Bronchial epithelial cell (primary cell): Measurements from ENCODE around the gene SLAMF6. TPM values are rescaled to one million over a fixed set of nuclear protein-coding genes. Genes with fewer than 3 reads are reported as not detected.

Source experiments
- DNase-seq: peaks from one replicate; pipeline ENCODE4 v3.0.0-alpha.2; 2010; ENCODE audit warnings: low read depth
- FAIRE-seq: peaks from 2 replicates; lab custom pipeline; 2011; peaks lifted over from hg19 to GRCh38; lab: Jason Lieb, UNC
- H3K27me3 ChIP-seq: 2 replicates; pipeline ENCODE4 v1.5.1; 2011; ENCODE audit warnings: low read length; ENCODE audit not compliant: control insufficient read depth, insufficient read depth
- H3K36me3 ChIP-seq: 2 replicates; pipeline ENCODE4 v1.5.1; 2011; ENCODE audit warnings: low read length; ENCODE audit not compliant: control insufficient read depth, insufficient read depth
- H3K4me3 ChIP-seq: 2 replicates; pipeline ENCODE4 v1.5.1; 2011; ENCODE audit warnings: mild to moderate bottlenecking, low read depth, low read length, control low read depth
- total RNA-seq: library from RNA; depleted of rRNA; stranded (reverse); fragments of >200 nt; gene quantifications from 2 replicates; pipeline ENCODE4 v1.2.1, GENCODE V29; 2014
- TF ChIP-seq, protein P1 (sequence below): IDR thresholded peaks from 2 replicates; pipeline ENCODE4 v1.5.1; 2011; ENCODE audit warnings: mild to moderate bottlenecking, moderate library complexity, low read length, control low read depth, inconsistent platforms; ENCODE audit not compliant: insufficient read depth, severe bottlenecking

SLAMF6 gene
- total RNA-seq, result not detected in 2 replicates

- no peak within 1 kb of the TSS for H3K4me3 ChIP-seq
- FAIRE-seq, result no peak
- TF ChIP-seq, protein P1, sequence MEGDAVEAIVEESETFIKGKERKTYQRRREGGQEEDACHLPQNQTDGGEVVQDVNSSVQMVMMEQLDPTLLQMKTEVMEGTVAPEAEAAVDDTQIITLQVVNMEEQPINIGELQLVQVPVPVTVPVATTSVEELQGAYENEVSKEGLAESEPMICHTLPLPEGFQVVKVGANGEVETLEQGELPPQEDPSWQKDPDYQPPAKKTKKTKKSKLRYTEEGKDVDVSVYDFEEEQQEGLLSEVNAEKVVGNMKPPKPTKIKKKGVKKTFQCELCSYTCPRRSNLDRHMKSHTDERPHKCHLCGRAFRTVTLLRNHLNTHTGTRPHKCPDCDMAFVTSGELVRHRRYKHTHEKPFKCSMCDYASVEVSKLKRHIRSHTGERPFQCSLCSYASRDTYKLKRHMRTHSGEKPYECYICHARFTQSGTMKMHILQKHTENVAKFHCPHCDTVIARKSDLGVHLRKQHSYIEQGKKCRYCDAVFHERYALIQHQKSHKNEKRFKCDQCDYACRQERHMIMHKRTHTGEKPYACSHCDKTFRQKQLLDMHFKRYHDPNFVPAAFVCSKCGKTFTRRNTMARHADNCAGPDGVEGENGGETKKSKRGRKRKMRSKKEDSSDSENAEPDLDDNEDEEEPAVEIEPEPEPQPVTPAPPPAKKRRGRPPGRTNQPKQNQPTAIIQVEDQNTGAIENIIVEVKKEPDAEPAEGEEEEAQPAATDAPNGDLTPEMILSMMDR, result no peak
- H3K36me3 ChIP-seq, result no peaks in the 10 kb centered on the region
- no peak for DNase-seq
- no peaks in the 10 kb centered on the region for H3K27me3 ChIP-seq
These were observed at the start of gene SLAMF6 for GRCh38 chr1:160522622-160523345. Gene SLAMF6, minus strand, starts transcription at chr1:160523255. Its CDS starts 63 bp downstream, at chr1:160523192.

DNA sequence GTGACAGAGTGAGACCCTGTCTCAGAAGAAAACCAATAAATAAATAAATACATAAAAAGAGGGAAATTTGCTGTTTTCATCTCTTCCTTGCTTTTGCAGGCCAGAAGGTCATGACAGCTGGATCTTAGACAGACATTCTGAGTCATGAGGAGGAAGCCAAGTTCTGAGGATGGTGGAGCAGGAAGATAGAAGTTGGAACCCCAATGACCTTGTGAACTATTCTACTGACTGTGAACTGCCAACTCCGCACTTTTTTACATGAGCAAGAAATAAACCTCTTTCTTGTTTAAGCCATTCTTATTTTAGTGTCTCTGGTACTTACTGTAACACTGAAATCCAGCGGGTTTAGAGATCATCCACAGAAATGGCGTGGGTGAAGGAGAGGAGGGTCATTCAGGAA is 47.8 kb upstream of the SLAMF6 start:
- Histone ChIP-seq H3K27me3 (no peaks in the 10 kb centered on the region), H3K4me3 (no peak overlapping the region), H3K36me3 (no peaks in the 10 kb centered on the region)
- TF ChIP-seq, protein P1, result no peak
- DNase-seq (no peak), FAIRE-seq (no peak)

DNA sequence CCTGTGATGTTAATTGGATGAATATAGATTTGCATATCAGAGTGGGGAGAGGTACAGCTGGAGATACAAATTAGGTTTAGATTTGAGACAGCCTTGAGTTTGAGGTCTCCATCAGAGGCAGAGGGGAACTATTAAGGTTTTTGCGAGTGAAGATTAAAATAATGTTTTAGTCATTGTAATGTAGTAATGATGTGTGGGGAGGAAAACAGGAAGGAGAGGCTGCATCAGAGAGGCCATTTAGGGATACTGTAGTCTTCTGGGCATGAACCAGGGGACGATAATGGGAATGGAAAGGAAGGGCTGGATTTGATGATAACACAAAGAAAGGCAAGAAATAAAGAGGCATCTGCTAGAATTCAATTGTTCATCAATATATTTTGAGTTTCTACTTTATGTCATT is 46.8 kb upstream of the SLAMF6 start:
- no peaks in the 10 kb centered on the region for H3K36me3 ChIP-seq
- no peaks in the 10 kb centered on the region for H3K27me3 ChIP-seq
- H3K4me3 ChIP-seq, result no peak overlapping the region
- DNase-seq (no peak), FAIRE-seq (no peak)
- TF ChIP-seq, protein P1, result no peak

DNA sequence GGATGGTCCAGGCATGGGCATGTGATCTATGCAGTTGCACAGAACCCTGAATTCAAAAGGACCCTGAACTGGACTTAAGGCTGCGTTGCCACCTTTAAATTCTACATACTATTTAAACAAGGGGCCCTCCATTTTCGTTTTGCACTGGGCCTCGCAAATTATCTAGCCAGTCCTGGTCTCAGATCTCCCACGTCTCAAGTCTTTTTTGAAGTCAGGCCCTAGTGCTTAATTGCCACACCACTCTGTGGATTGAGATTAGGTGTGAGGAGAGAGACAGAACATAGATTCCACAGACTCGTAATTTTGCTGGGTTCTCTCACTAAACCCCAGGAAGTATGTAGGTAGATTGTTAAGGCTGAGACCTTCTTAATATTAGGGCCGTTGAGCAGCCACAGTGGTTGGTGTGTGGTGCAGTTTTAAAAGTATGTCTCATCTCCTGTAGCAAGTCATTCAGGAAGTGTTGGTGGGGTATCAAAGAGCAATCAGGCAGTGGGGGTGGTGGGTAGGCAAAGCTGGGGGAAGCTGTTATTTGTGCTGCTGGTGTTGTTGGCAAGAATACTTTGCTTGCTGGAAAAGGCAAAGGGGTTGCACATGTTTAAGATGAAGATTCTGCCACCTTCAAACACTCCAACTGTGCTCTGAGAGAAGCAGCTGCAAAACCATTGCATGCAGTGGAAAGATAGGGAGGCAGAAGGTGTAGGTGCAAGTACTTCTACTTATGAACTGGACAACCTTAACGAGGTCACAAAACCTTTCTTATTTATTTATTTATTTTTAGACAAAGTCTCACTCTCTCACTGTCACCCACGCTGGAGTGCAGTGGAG is 45.0 kb upstream of the SLAMF6 start:
- DNase-seq (no peak), FAIRE-seq (no peak)
- no peaks in the 10 kb centered on the region for H3K36me3 ChIP-seq
- H3K4me3 ChIP-seq, result no peak overlapping the region
- no peaks in the 10 kb centered on the region for H3K27me3 ChIP-seq
- TF ChIP-seq, protein P1, result no peak

DNA sequence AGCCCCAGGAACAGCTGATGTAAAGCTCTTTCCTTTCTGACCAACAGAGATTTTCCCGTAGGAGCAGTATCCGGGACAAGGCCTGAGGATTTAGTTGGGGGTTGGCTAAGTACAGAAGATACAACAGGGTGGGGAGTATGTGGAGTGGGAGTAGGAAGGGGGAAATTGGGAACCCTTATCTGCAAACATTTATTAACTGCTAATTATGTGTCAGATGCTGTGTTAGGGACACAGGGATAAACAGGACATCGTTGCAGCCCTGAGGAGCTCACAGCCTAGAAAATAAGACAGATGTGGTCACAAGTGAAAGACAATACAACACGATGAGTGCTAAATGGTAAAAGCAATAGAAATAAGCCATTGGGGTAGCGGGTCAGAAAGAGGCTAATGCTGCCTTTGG is 44.3 kb upstream of the SLAMF6 start:
- Histone ChIP-seq H3K27me3 (no peaks in the 10 kb centered on the region), H3K36me3 (no peaks in the 10 kb centered on the region), H3K4me3 (no peak overlapping the region)
- no peak for DNase-seq
- FAIRE-seq, result no peak
- TF ChIP-seq, protein P1, result no peak
